Astrocyte of the hippocampus (primary cell): Measurements from ENCODE around the gene COL4A2.

Experiments
- DNase-seq: peaks from one replicate; pipeline ENCODE4 v3.0.0; 2011; ENCODE audit warnings: low read depth, low spot score

The COL4A2 gene

DNA sequence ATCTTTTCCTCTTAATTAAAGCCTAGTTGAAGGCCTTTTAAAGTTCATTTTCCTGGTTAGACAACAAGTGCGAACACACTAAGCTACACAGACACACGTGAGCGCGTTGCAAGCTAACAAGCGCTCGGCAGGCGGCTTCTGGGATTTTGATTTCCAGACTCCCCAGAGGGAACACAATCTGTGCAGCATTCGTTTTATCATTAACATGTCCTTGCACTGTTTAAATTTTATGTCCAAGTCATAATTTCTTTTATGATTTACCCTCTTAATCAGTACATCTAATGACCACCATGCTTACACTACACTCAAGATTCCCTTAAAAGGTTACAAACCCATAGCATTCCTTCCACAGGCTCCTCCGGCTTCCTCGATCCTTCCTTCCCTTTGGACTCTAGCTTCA is 16.9 kb upstream of the COL4A2 start:
- no peak for DNase-seq

GRCh38 chr13:110290826-110291225 is 16.3 kb upstream of the COL4A2 start:
- DNase-seq = no peak

- no peak for DNase-seq
Measured at GRCh38 chr13:110291286-110291685, 15.8 kb upstream of the COL4A2 start.

DNA sequence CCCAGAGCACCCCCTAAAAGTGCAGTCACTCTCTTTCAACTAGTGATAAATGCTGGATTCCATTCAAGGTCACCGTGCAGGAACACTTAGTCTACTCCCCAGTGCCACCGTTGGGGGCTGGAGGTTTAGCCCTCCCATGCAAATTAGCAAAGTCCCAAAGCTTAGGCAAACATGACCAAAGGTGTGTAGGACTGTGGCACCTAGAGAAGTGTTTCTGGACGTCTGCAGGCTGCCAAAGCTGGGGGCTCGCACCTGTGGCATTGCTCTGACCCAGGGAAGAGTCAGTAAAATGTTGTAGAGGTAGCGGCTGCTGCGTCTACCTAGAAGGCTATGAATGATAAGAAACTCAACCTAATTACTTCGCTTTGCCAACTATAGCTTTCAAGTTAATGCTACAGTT is 14.0 kb upstream of the COL4A2 start:
- no peak for DNase-seq

GRCh38 chr13:110293649-110294048 is 13.4 kb upstream of the COL4A2 start:
- no peak for DNase-seq

DNA sequence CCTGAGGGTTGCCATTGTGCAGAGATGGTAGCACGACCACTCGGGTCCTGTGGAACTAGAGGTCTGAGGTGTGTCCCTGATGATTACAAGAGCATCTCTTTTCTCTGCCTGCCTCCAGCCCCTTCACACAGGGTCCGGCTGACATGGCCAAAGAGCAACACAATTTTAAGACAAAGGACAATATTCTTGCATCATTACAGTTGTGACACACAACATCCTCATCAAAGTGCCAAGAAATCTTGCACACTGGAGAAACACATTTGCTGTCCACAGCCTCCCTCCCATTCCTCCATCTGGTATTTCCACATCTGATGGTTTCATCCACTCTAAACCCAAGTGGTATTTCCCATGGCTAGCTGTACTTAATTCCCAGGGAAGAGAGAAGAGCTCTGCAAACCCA is 12.9 kb upstream of the COL4A2 start:
- no peak for DNase-seq

DNA sequence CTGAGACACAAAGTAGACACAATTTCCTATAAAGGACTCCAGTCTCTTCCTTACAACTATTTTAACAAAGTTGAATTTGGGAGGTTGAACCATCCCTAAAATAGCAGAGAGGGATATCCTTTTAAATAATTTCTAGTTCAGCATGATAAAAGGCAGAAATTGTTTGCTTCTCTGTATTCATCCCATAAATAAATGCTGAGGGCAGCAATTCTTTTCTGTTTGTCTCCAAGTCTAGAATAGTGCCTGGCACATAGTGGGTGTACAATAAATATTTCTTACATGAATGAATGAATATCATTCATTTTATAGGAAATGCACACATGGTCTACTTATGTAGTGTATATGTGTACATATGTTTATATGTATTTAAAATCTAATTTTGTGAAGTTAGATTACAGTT is 12.5 kb upstream of the COL4A2 start:
- no peak for DNase-seq

DNA sequence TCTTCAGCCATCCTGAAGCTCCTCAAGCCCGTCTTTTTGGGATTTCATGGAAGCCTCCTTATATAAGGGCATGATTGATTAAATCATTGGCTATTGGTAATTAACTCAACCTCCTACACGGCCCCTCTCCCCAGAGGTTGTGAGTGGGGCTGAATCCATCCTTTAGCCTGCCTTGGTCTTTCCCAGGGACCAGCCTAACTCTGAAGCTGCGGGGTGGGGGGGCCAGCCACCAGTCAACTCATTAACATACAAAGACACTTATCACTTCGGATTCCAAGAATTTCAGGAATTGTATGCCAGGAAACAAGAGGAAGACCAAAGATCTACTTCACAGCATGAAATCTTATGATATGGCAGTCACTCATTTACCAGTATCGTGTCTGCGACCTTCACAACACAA is 10.1 kb upstream of the COL4A2 start:
- no peak for DNase-seq

GRCh38 chr13:110297766-110298504 is 9.1 kb upstream of the COL4A2 start:
- DNase-seq = no peak

- no peak for DNase-seq
Measured at GRCh38 chr13:110298505-110299282, 8.4 kb upstream of the COL4A2 start.

DNA sequence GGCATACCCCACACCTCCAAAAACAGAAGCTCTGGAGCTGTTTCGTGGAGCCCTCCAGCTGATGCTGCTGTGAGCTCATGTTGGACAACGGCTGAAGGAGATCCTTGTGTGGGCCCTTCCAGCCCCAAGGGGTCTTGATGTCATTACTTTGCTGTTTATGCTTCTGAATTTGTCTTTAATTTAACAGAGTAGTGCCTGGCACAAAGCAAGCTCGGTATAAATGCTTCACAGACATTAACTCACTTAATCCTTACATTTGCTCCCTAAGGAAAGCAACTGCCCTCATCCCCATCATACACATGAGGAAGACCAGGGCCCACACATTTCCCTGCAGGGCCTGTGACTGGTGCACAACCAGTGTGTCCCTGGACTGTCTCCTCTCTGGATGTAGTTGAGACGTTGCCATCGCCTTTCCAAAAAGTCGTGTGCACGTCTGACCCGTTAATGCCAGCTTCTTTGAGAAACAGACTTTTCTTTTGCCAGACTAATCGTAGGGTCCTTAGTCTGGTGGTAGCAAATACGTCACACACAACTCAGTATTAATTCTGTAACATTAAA is 7.7 kb upstream of the COL4A2 start:
- no peak for DNase-seq

DNA sequence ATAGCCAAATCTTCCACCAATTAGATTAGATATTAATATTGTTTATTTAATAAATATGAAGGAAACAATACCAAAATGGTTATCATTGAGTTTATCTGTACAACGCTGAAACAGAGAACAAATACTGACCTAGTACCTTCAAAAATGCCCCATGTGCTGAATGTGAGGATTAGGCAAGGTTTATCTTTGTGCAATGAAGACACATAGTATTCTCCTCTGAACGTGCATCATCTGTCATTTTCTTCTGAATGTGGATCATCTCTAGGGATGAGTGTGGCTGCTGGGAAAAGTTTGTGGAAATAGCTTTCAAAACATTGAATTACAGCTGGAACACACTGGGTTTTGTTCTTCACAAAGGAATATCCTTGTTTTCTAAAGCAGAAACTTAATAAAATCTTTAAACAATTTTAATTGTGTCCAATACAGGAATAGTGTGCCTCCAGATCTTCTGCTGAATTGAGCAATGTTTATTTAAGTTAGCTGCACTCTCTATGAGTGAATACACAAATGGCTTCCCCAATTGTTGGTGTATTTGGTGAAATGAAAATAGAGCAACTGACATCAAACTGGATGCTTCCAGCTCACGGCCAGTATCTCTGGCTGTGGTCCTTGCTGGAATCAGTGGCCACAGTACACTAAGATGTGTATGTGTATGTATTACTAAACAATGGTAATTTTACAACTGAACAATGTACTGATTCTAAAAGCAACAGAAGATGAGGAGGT is 6.8 kb upstream of the COL4A2 start:
- DNase-seq = no peak

DNA sequence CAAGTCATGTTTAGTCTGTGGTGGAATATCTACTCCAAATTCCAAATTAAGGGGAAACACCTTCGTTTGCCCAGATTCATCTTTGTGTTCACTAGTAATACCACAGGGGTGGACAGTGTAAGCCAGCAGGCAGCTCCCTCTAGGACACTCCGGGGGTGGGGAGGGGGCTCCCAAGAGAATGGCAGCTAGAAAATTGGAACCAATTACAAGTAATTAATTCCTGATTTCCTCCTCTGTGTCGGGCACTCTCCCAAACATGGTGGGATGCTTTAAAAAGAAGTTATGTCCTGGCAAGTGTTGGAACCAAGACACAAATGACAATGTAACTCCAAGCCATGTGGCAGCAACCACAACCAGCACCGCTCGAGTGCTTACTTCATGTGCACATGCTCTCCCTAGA is 6.0 kb upstream of the COL4A2 start:
- no peak for DNase-seq

DNA sequence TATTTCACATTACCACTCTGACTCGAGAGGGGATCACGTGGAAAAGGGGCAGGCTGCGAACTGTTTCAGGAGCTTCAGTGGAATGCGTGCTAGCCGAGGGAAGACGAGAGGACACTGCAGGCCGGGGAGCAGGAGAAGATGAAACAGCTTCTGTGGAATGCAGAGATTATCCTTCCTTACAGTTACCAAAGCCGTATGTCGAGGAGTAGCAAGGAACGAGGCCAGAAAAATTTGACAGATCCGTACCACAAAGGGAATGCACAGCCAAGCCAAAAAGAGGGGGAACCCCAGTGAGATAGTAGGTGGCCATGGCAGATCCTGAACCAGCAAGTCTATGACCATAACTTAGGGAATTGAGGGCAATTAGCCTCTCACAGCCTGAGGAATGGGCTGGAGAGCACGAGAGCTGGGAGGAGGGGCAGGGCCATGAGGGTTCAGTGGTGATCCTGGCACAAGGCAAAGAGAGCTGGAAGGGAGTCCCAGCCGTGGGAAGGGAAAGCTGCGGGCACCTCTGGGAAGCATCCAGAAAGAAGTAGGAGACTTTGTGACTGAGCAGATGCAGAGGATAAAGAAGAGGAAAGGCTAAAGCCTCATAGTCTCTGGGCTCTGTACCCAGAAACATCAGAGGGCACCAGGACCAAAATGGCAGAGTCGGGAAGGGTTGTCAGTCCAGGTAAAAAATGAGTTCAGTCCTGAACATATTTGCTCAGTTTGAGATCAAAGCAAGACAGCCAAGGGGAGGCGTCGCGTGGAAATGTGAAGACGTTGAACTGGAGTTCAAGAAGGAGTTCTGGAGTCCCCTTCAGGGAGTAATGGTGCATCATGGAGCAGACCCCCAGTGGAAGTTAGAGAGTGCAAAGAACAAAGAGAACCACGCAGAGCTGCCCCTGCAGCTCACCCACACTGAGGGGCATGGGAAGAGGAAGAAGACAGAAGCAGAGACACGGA is 5.2 kb upstream of the COL4A2 start:
- peak; percentile 50 for DNase-seq

- no peak for DNase-seq
Measured at GRCh38 chr13:110302997-110303396, 4.1 kb upstream of the COL4A2 start.

- DNase-seq = no peak
Measured at GRCh38 chr13:110303644-110304043, 3.4 kb upstream of the COL4A2 start.

GRCh38 chr13:110304256-110304655 is 2.8 kb upstream of the COL4A2 start:
- DNase-seq = peak; percentile 52

GRCh38 chr13:110305001-110305400 is 2.1 kb upstream of the COL4A2 start:
- DNase-seq = no peak

- DNase-seq = no peak
Measured at GRCh38 chr13:110305544-110305943, 1.5 kb upstream of the COL4A2 start.

GRCh38 chr13:110305949-110306339 is 1.1 kb upstream of the COL4A2 start:
- DNase-seq = no peak

GRCh38 chr13:110306340-110306959 is 634 bp upstream of the COL4A2 start:
- DNase-seq = peak; percentile 60
